ENCODE results near the gene CERS3.

The CERS3 gene

GRCh38 chr15:100526027-100526481 lies 2.7 kb downstream of the CERS3 start:
- Histone ChIP-seq H3K27me3 (ENCODE audit: control insufficient read depth, insufficient read depth, low read length) (no peaks in the 10 kb centered on the region), H3K27ac (ENCODE audit: low read length) (no peak overlapping the region), H3K36me3 (ENCODE audit: control insufficient read depth, low read depth, low read length) (no peaks in the 10 kb centered on the region), H3K4me3 (ENCODE audit: low read length) (no peak overlapping the region), H3K9ac (ENCODE audit: low read length) (no peak overlapping the region), H3K4me1 (ENCODE audit: control insufficient read depth, low read depth, low read length) (no peaks in the 10 kb centered on the region), H3K9me3 (ENCODE audit: control insufficient read depth, low read depth, low read length) (no peaks in the 10 kb centered on the region)

- Histone ChIP-seq H3K27me3 (ENCODE audit: control insufficient read depth, insufficient read depth, low read length) (no peaks in the 10 kb centered on the region), H3K4me3 (ENCODE audit: low read length) (no peak overlapping the region), H3K9me3 (ENCODE audit: control insufficient read depth, low read depth, low read length) (no peaks in the 10 kb centered on the region), H3K36me3 (ENCODE audit: control insufficient read depth, low read depth, low read length) (no peaks in the 10 kb centered on the region), H3K9ac (ENCODE audit: low read length) (no peak overlapping the region), H3K27ac (ENCODE audit: low read length) (no peak overlapping the region), H3K4me1 (ENCODE audit: control insufficient read depth, low read depth, low read length) (no peaks in the 10 kb centered on the region)
Observed at GRCh38 chr15:100525436-100525835, 3.3 kb downstream of the CERS3 start.

GRCh38 chr15:100524326-100524725 lies 4.4 kb downstream of the CERS3 start:
- no peaks in the 10 kb centered on the region for H3K27me3 ChIP-seq (ENCODE audit: control insufficient read depth, insufficient read depth, low read length)
- no peaks in the 10 kb centered on the region for H3K4me1 ChIP-seq (ENCODE audit: control insufficient read depth, low read depth, low read length)
- H3K27ac ChIP-seq (ENCODE audit: low read length): no peak overlapping the region
- no peaks in the 10 kb centered on the region for H3K9me3 ChIP-seq (ENCODE audit: control insufficient read depth, low read depth, low read length)
- no peak overlapping the region for H3K9ac ChIP-seq (ENCODE audit: low read length)
- no peak overlapping the region for H3K4me3 ChIP-seq (ENCODE audit: low read length)
- no peaks in the 10 kb centered on the region for H3K36me3 ChIP-seq (ENCODE audit: control insufficient read depth, low read depth, low read length)

DNA sequence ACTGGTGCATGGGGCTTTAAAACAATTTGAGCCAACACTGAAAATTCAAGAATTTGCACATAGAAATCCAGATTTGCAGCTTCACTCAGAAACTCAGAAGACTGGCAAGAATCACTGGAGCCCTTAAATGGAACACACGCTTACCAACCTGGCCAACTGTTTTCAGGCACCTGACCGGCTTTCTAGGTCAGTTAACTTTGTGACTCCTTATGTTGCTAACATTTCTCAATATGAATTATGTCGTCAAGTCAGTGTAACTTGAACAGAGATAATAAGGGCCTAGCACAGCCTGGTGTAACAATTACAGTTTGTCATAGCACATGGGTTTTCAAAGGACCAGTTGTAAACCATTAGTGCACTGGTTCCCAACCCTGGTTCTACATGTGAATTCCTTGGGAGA lies 6.8 kb downstream of the CERS3 start:
- Histone ChIP-seq H3K4me1 (ENCODE audit: control insufficient read depth, low read depth, low read length) (no peaks in the 10 kb centered on the region), H3K36me3 (ENCODE audit: control insufficient read depth, low read depth, low read length) (no peaks in the 10 kb centered on the region), H3K9me3 (ENCODE audit: control insufficient read depth, low read depth, low read length) (no peaks in the 10 kb centered on the region), H3K4me3 (ENCODE audit: low read length) (no peak overlapping the region), H3K27ac (ENCODE audit: low read length) (no peak overlapping the region), H3K27me3 (ENCODE audit: control insufficient read depth, insufficient read depth, low read length) (no peaks in the 10 kb centered on the region), H3K9ac (ENCODE audit: low read length) (no peak overlapping the region)

GRCh38 chr15:100520132-100520921 lies 8.4 kb downstream of the CERS3 start:
- H3K27ac ChIP-seq (ENCODE audit: low read length): no peak overlapping the region
- H3K4me1 ChIP-seq (ENCODE audit: control insufficient read depth, low read depth, low read length): no peaks in the 10 kb centered on the region
- no peaks in the 10 kb centered on the region for H3K27me3 ChIP-seq (ENCODE audit: control insufficient read depth, insufficient read depth, low read length)
- no peak overlapping the region for H3K9ac ChIP-seq (ENCODE audit: low read length)
- H3K4me3 ChIP-seq (ENCODE audit: low read length): no peak overlapping the region
- no peaks in the 10 kb centered on the region for H3K36me3 ChIP-seq (ENCODE audit: control insufficient read depth, low read depth, low read length)
- H3K9me3 ChIP-seq (ENCODE audit: control insufficient read depth, low read depth, low read length): no peaks in the 10 kb centered on the region

DNA sequence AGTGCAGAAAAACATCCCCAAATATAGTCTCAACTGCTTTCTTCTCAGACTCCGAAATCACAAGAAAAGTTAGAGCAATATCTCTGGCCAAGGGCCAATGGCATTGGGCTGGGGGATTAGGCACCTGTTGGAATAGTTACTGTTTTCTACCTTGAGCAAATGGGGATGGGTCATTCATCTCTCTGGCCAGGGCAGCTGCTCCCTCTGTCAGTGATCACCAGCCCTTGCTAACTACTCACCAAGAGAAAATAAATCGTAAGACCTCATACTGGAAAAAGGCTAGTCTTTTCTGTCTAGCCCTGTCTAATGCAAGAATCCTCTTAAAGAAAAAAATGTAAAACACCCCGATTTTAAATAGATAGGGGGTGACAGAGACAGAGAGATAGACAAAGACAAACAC lies 10.9 kb downstream of the CERS3 start:
- no peak overlapping the region for H3K9ac ChIP-seq (ENCODE audit: low read length)
- H3K4me3 ChIP-seq (ENCODE audit: low read length): no peak overlapping the region
- no peaks in the 10 kb centered on the region for H3K36me3 ChIP-seq (ENCODE audit: control insufficient read depth, low read depth, low read length)
- H3K27ac ChIP-seq (ENCODE audit: low read length): no peak overlapping the region
- H3K9me3 ChIP-seq (ENCODE audit: control insufficient read depth, low read depth, low read length): no peaks in the 10 kb centered on the region
- no peaks in the 10 kb centered on the region for H3K27me3 ChIP-seq (ENCODE audit: control insufficient read depth, insufficient read depth, low read length)
- H3K4me1 ChIP-seq (ENCODE audit: control insufficient read depth, low read depth, low read length): no peaks in the 10 kb centered on the region

DNA sequence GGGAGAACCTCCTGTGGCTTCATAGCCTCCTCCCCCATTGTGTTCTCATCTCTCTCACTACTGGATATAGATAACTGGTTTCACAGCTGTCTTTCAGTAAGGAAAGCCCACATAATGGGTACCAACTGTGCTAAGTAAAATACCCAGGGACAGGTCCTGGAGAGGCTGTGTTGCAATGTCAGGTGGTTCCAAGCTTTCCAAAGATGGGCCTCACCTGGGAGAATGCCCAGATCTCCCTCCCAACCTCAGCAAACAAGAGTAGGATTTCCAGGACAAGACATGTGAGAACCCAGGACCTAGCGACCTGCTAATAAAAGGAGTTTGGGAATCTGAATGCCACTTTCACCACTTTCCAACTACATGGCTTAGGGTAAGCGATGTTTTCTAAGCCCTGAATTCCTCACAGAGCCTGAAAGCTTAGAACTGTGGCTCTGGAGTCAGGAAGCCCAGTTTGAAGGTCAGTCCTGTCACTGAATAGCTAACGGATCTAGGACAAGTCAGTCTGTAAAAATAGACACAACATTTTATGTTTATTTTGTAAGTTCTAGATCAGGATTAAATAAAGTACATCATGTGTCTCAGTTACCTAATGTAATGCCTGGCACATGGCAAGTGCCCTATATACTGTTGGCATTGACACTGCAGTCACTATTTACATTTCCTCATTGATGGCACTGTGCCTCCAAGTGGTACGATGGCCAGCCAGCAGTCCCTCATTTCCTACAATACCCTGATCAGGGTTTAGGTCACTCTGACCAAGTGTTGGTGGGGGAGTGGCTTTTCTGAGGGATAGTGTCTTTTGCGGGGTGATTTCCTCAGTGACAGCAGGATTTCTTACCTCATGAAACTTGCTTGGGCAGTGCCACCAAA lies 11.9 kb downstream of the CERS3 start:
- no peak overlapping the region for H3K4me3 ChIP-seq (ENCODE audit: low read length)
- H3K27ac ChIP-seq (ENCODE audit: low read length): no peak overlapping the region
- H3K9me3 ChIP-seq (ENCODE audit: control insufficient read depth, low read depth, low read length): no peaks in the 10 kb centered on the region
- H3K9ac ChIP-seq (ENCODE audit: low read length): no peak overlapping the region
- no peaks in the 10 kb centered on the region for H3K27me3 ChIP-seq (ENCODE audit: control insufficient read depth, insufficient read depth, low read length)
- no peaks in the 10 kb centered on the region for H3K36me3 ChIP-seq (ENCODE audit: control insufficient read depth, low read depth, low read length)
- no peaks in the 10 kb centered on the region for H3K4me1 ChIP-seq (ENCODE audit: control insufficient read depth, low read depth, low read length)

DNA sequence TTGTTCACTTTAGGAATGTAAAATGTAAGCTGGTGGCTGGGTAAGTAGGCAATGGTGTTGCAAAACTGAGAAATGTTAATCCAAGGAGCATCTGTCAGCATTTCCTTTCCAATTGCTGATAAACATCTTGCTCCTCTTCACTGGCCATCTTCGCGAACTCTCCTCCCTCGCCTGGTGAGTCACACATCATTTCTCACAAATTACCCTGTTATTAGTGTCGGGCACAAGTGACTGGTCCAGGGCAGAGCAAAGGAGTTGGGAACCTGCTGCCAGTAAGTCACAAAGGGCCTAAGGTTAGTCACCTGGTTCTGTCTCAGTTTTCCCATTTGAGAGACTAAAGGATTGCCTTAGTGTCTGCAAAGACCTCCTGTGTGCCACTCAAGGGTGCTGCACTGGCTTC lies 13.0 kb downstream of the CERS3 start:
- Histone ChIP-seq H3K4me1 (ENCODE audit: control insufficient read depth, low read depth, low read length) (no peaks in the 10 kb centered on the region), H3K27me3 (ENCODE audit: control insufficient read depth, insufficient read depth, low read length) (no peaks in the 10 kb centered on the region), H3K9ac (ENCODE audit: low read length) (no peak overlapping the region), H3K9me3 (ENCODE audit: control insufficient read depth, low read depth, low read length) (no peaks in the 10 kb centered on the region), H3K27ac (ENCODE audit: low read length) (no peak overlapping the region), H3K4me3 (ENCODE audit: low read length) (no peak overlapping the region), H3K36me3 (ENCODE audit: control insufficient read depth, low read depth, low read length) (no peaks in the 10 kb centered on the region)

DNA sequence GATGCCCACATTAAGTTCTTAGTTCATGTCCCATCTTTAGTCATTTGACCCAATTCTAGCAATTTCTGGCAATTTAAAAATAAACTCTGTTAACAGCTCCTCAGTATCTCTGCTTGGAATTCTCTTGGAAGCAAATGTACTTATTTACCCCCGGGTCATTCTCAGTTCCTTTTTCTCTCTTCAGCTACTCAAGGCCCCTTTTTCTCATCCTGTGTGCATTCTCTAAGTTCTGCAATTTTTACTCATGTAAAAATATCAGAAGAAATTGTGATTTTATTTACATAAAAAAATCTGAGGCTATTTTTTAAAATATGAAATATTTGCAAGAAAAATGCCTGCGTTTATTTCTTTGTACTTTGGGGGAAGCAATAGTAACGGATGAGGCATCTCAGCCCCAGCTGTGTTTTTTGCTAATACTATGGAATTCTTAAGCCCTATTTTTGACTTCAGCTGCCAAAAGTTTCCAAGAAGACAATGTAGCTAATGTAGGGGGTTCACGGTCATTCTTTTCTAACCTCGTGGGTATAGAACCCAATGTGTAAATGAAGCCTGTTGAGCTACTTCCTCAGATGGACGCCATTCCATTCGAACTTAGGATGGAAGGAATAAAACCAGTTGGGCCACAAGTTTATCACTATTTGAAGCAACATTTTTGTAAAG lies 20.0 kb downstream of the CERS3 start:
- H3K4me1 ChIP-seq (ENCODE audit: control insufficient read depth, low read depth, low read length): no peaks in the 10 kb centered on the region
- H3K9ac ChIP-seq (ENCODE audit: low read length): no peak overlapping the region
- H3K4me3 ChIP-seq (ENCODE audit: low read length): no peak overlapping the region
- no peaks in the 10 kb centered on the region for H3K9me3 ChIP-seq (ENCODE audit: control insufficient read depth, low read depth, low read length)
- no peaks in the 10 kb centered on the region for H3K27me3 ChIP-seq (ENCODE audit: control insufficient read depth, insufficient read depth, low read length)
- no peak overlapping the region for H3K27ac ChIP-seq (ENCODE audit: low read length)
- no peaks in the 10 kb centered on the region for H3K36me3 ChIP-seq (ENCODE audit: control insufficient read depth, low read depth, low read length)

GRCh38 chr15:100502651-100503050 lies 26.1 kb downstream of the CERS3 start:
- Histone ChIP-seq H3K27me3 (ENCODE audit: control insufficient read depth, insufficient read depth, low read length) (no peaks in the 10 kb centered on the region), H3K9me3 (ENCODE audit: control insufficient read depth, low read depth, low read length) (no peaks in the 10 kb centered on the region), H3K4me3 (ENCODE audit: low read length) (no peak overlapping the region), H3K27ac (ENCODE audit: low read length) (no peak overlapping the region), H3K9ac (ENCODE audit: low read length) (no peak overlapping the region), H3K4me1 (ENCODE audit: control insufficient read depth, low read depth, low read length) (no peaks in the 10 kb centered on the region), H3K36me3 (ENCODE audit: control insufficient read depth, low read depth, low read length) (no peaks in the 10 kb centered on the region)

DNA sequence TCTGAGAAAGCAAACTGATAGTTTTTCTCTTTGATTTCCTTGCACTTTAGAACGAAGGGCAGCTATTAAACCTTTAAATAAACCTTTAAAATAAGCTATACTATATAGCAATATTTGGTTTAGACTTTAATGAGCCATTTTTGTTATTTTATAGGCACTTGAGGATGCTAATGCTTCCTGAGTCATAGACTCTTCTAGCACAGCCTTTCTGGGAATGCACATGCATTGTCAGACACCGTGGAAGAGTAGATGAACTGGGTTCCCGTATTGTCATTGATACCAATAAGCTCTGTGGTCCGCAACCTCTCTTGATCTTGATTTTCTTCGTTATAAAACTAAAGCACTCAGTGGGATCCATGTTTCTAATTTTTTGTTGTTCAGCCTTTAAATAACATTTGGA lies 27.6 kb downstream of the CERS3 start:
- H3K27me3 ChIP-seq (ENCODE audit: control insufficient read depth, insufficient read depth, low read length): no peaks in the 10 kb centered on the region
- no peaks in the 10 kb centered on the region for H3K9me3 ChIP-seq (ENCODE audit: control insufficient read depth, low read depth, low read length)
- no peaks in the 10 kb centered on the region for H3K36me3 ChIP-seq (ENCODE audit: control insufficient read depth, low read depth, low read length)
- no peak overlapping the region for H3K4me3 ChIP-seq (ENCODE audit: low read length)
- no peak overlapping the region for H3K9ac ChIP-seq (ENCODE audit: low read length)
- no peak overlapping the region for H3K27ac ChIP-seq (ENCODE audit: low read length)
- H3K4me1 ChIP-seq (ENCODE audit: control insufficient read depth, low read depth, low read length): no peaks in the 10 kb centered on the region
